NCI-H82 treated with DMSO at 0.1 percent for 48 hours (cell line): Measurements from ENCODE around the gene KNG1.
A peak's percentile ranks its signal among the peaks of the same experiment; 100 is the strongest.
"Not testable (repeated sequence)": the region's sequence is repeated elsewhere in the genome, so short reads cannot be mapped to it uniquely, and the experiment has no call there.

Experiments used
- DNase-seq: peaks from one replicate; lab custom pipeline; 2025; ENCODE audit not compliant: unreplicated experiment; lab: John Stamatoyannopoulos, UW

KNG1 gene

DNA sequence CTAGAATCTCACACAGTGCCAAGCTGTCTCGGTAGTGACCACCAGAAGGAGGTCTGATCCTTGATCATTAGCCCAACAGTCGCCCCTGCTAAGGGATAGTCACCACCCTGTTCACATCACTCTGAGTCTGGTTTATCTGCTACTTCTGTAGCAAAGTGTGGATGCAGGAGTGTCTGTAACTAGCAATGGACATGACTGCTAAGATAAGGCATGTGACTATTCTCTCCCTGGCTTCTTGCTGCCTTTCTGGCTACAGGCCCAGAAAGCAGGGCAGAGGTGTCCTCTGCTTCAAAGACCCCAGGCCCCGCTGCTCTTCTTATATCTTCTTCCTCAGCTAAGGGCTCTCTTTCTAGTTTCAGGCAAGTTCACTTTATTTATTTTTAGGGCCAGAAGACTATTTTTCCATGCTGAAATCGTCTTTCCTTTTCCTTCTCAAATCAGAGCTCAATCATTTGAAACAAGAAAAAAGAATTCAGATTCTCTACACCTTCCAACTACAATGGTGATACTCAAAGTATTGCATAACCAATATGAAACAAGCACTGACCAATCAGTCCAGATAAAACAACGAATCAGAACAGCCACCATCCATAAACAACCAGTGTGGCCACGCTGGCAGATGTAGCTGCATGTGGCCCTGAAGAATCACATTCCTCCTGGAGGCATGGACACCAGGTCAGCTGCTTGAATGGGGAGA lies 8.0 kb upstream of the KNG1 start:
- no peak for DNase-seq

DNA sequence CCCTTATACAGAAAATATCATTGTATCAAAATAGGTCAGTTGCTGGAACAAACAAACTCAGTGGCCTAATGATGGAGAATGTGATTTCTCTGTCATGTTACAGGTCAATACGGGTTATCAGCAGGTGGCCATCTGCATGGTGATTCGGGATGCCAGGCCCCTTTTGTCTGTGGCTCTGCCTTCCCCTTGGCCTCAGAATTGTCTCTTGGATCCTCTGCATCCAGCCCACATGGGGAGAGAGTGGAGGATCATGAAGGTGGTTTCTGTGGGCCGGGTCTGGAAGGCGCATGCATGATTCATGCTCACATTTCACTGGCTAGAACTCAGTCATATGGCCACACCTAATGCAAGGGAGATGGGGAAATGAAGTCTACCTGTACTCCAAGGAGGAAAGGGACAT lies 6.5 kb upstream of the KNG1 start:
- not testable (repeated sequence) for DNase-seq

DNA sequence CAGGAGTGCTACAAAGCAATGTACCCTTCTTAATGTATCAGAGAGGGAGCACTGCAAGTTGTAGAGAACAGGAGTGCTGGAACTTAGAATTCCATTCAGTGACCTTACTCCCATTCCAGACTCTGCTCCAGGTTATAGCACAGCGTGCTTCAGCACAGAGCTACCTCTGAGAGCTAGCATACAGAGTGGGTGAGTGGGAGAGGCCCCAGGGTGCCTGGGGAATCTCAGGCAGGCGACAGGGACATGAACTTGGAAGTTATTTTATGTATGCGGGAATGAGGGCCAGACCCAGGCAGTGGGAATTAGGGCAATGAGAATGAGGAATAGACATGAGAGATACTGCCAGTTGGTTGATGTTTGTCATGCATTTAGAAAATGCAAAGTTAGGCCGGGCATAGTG lies 3.7 kb upstream of the KNG1 start:
- no peak for DNase-seq

DNA sequence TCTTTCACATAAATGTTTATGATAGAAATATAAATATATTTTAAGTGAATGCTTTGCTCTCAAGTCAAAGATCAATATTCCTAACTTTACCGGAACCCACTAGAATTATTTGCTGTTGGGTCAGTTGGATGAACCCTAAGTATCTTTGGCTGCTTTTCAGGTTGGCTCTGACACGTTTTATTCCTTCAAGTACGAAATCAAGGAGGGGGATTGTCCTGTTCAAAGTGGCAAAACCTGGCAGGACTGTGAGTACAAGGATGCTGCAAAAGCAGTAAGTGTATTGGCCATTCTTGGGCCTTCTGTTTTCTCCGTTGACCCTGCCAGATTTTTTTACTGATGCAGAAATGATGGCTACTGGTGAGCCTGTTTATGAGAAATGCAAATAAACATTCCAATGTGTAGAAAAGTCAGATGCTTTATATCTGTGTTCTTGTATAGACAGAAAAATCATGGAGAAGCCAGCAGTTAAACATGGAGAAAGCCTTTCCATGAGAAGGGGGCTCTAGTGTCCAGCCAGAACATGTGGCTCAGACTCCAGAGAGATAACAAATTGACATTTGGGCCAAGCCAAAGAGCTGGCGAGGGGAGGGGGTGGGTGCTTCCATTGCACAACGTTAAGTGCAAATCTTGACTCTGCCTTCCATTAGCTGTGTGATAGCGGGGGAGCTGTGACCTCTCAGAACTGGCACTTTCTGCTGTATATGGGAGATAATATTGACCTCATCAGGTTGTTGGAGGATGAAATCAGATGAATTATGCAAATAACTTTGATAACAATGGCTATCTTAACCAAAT lies 3.0 kb downstream of the KNG1 start:
- no peak for DNase-seq

DNA sequence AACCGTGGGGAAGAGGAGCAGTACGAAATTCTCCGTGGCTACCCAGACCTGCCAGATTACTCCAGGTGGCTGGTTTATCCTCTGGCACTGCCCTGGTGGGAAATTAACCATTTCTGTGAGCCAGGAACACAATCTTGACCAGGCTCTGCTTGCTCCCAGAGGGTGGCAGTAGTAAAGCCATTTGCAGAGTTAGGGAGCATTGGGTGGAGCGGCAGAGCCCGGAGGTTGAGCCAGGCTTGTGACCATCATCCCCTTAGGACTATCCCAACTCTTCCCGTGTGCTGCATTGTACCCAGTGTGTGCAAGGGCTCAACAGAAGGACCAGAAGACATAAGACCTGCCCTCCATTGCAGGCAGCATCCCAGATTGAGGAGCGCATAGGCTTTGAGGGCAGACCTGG lies 5.3 kb downstream of the KNG1 start:
- DNase-seq = no peak

DNA sequence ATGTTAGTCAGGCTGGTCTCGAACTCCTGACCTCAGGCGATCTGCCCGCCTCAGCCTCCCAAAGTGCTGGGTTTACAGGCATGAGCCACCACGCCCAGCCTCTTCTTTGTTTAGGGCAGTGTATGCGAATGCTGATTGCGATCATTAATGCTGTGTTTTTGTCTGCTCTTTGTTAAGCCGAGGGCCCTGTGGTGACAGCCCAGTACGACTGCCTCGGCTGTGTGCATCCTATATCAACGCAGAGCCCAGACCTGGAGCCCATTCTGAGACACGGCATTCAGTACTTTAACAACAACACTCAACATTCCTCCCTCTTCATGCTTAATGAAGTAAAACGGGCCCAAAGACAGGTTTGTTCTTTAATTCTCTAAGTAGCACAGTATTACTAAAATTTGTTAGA lies 7.8 kb downstream of the KNG1 start:
- DNase-seq = no peak

DNA sequence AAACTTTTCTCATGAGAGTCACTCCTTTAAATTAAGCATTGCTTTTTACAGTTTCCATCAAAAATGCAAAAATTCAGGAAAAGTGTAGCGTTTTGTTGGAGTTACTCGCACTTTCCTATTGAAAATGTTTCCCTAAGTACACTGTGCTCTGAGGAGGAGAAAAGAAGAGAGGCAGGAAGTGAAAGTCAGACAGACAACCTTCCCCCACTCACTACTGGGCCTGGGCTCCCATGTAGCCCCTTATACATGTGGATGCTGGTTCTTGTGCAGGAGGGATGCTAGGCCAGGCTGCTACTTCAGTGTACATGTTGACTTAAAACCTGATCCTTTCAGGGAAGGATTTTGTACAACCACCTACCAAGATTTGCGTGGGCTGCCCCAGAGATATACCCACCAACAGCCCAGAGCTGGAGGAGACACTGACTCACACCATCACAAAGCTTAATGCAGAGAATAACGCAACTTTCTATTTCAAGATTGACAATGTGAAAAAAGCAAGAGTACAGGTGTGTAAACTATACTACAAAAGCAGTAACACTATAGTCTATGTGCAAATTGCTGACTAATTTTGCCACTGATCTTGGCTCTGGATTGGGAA lies 15.1 kb downstream of the KNG1 start:
- DNase-seq = no peak

DNA sequence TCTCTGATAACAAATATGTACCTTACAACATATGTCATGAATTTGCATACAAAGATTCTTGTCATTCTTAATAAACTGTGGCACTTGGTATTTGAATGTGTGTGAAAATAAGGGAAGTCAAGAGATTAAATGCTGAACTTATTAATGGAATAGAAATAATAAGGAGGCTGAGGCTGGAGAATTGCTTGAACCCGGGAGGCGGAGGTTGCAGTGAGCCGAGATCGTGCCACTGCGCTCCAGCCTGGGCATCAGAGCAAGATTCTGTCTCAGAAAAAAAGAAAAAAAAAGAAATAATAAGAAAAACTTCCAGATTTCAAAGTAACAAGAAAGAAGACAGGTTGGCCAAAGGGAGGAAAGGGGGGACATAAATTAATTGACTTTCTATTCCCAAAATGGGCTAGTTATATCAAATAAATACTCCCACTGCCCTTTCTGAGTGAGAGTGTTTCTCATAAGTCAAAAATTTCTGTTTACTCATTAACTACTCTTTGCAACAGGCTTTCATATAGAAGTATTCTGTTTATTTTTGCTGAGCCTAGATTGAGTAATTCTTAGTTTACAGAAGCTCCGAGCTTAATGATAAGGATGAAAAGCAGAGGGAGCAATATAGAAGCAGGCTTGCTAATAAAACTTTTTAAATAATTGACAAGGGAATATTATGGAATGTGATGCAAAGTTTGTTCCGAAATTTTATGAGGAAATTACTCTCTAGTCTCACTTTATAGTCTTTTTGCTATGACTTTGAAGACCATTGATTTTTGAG lies 25.6 kb downstream of the KNG1 start:
- no peak for DNase-seq

DNA sequence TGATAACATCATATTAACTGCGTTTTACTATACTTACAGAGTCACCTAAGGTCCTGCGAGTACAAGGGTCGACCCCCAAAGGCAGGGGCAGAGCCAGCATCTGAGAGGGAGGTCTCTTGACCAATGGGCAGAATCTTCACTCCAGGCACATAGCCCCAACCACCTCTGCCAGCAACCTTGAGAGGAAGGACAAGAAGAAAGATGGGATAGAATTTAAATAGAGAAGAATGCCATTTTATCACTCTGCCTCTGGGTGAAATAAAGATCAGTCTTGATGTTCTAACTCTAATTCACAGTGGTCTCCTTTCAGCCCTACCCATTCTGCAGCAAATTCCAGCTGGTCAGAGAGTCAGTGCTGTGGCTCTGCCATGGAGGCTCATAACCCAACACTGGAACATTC lies 26.5 kb downstream of the KNG1 start:
- no peak for DNase-seq

DNA sequence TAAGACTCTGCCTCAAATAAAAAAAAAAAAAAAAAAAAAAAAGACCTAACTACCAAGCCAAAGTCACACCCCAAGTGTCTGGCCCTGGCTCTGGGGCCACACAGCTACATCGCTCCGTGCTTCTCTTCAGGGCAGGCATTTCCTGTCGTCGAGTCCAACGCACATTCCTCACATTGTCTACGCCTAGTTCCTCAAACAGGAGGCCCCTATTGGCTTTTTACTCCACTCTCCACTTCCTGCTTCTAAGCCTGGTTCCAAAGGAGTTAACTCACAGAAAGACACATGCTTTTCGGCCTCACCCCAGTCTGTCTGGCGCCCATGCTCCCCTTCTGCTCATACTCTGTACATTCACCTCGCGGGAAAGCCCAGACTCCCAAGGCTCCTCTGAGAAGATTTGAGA lies 28.8 kb downstream of the KNG1 start:
- DNase-seq = no peak

DNA sequence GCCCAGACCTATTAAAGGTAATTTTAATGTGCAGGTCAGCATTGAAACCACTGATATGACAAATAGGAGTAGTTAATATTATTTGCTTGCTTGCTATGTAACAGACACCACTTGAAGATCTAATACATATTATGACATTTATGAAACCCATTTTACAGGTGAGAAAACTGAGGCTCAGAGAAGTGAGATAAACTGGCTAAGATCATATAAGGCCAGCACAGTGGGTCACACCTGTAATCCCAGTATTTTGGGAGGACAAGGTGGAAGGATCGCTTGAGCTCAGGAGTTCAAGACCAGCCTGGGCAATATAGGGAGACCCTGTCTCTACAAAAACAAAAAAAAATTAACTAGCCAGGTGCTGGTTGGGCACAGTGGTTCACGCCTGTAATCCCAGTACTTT lies 33.2 kb downstream of the KNG1 start:
- no peak for DNase-seq

DNA sequence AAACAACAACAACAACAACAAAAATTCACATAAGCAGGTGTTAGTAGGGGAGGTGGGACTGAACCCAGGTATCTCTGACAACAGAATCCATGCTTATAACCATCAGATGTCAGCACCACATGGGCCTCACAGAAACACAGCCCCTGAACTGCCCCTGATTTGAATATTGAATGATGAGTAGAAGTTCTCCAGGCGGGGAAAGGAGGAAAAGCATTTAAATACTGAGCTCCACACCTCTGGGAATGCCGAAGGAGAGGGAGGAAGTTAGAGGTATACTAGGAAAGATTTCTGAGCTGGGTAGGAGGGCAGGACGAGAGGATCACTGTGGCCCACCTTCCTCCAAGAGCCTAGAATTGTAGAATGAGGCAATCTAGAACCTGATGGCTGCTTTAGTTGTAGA lies 34.3 kb downstream of the KNG1 start:
- no peak for DNase-seq

DNA sequence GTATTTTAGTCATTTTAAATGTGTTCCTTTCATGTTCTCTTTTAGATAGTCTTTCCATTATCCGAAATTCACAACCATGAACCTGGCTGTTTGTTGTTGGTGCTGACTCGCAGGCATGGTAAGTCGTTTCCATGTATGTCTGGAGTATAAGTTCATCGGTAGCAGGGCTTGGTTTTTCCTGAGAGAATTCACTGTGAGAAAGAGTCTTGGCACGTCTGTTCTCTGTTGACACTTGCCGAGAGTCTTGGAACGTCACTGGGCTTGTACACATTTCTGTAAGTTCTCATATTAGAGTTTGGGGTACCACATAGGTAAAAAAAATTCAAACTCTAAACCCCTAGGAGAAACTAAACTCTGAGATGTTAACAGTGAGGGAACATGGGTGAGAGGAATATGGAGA lies 36.8 kb downstream of the KNG1 start:
- DNase-seq = no peak

DNA sequence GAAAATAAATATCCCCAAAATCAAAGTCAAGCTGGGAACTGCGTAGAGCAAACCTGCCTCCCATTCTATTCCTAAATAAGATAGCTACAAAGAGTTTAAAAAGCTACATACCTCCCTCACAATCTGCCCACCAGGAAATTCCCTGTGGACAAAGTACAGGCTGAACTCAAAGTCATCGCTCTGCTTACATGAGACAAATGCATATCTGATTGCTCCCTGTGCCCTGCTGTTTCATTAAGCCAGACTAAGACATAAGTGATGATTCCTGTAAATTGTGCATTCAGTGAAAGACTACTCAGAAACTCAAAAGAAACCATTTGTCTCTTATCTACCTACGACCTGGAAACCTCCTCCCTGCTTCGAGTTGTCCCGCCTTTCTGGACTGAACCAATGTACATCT lies 37.7 kb downstream of the KNG1 start:
- DNase-seq = no peak

DNA sequence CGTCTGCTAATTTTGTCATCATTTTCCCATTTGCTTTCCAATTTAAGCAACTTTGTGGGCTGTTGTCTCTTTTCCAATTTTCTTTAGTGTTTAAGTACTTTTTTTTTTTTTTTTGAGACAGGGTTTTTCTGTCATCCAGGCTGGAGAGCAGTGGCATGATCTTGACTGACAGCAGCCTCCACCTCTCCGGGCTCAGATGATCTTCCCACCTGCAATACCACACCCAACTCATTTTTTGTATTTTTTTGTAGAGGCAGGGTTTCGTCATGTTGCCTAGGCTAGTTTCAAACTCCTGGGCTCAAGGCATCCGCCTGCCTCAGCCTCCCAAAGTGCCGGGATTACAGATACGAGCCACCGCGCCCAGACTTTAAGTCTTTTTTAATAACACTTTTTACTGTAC lies 40.1 kb downstream of the KNG1 start:
- no peak for DNase-seq

DNA sequence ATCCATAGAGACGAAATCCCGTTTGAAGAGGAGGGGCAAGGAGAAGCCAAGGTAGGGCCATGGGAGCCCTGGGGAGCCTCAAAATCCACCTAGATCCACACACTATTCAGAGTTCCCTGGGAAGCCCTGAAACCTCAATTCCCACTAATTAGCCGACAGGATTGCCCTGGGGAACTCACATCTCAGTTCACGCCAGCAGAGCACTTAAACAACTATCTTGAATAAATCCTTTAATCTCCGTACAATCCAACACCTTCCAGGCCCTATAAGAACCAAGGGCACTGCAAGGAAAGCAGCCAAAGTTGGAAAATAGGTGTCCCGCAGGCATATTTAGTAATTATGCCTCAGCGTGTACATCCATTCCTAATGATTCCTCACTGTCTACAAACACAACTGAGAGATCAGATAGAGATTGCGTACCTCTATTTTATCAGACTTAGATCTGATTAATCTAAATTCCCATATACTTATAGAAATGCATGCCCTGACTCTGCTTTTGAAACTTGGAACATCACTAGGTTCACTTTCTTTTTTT lies 40.6 kb downstream of the KNG1 start:
- peak; percentile 78 for DNase-seq

DNA sequence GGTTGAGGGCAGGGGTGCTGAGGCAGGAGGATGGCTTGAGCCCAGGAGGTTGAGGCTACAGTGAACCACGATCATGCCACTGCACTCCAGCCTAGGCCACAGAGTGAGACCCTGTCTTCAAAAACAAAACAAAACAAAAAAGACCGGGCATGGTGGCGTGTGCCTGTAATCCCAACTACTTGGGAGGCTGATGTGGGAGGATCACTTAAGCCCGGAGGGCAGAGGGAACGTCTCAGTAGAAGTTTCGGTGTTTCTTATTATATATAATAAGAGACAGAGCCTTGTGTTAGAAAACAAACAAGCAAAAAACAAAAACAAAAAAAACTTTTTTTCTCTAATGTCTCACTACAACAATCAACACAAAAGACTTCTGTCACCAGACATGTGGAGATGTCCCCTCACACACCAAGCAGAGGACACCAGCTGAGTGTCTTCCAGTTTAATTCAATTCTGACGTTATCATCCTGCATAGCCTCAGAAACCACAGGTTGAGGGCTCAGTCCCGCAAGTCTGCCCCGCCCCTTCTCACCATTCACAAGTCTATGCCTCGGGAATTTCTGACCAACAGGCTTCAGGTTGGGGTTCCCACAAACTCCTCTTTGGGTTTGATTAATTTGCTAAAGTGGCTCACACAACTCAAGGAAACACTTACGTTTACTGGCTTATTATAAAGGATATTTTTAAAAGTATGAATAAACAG lies 42.2 kb downstream of the KNG1 start:
- DNase-seq = no peak

DNA sequence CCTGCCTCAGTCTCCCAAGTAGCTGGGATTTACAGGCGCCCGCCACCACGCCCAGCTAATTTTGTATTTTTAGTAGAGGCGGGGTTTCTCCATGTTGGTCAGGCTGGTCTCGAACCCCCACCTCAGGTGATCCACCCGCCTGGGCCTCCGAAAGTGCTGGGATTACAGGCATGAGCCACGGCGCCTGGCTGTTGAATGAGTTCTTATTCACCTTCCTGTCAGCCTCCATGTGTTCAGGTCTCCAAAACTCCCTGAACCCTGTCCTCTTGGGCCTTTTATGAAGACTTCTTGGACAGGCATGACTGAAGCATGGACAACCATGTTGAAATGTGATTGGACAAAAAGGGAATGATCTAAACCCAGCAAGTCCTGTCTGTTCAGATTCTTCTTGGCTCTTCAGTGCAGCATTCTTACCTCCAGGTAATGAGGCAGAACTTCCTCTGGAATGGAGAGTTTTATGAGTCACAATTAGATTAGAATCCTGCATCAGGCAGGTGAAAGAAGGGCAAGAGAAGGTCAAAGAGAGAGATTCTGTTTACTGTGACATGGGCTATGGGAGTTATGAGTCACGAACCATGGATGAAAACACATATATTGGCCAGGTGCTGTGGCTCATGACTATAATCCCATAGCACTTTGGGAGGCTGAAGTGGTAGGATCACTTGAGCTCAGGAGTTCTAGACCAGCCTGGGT lies 43.1 kb downstream of the KNG1 start:
- DNase-seq = no peak

DNA sequence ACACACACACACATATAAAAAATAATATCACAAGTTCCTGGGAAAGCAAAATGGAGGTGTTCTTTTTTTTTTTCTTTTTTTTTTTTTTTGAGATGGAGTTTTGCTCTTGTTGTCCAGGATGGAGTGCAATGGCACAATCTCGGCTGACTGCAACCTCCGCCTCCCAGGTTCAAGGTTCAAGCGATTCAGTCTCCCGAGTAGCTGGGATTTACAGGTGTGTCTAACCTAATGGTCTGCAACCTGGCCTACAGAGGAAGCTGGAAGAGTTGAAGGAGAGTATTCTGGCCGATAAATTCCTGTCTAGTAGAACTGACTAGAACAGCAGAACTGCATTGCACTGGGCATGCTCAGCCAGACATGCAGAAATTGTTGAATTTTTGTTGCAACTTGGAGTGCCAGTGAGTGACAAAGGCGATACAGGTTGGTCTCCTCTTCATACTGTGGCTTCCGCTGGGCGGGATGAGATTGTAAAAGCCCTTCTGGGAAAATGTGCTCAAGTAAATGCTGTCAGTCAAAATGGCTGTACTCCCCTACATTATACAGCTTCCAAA lies 43.8 kb downstream of the KNG1 start:
- no peak for DNase-seq

DNA sequence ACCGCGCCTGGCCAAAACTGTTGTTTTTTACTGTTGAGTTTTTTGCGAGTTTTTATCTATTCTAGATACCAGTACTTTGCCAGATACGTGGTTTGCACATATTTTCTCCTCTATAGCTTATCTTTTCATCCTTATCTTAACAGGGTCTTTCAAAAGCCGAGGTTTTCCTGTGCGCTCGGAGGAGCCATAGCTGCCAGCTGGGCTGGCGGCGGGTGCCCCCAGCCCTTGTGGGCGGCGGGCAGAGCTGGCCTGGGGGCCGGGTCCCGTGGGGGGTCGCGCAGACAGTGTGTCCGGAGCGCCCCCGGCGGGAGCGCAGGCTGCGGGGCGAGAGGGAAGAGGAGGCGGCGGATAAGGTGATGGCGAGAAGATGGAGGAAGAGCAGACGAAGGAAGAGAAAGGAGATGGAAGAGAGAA lies 55.1 kb downstream of the KNG1 start:
- no peak for DNase-seq
